B cell (primary cell): ENCODE measurements around the gene TOP1. TPM values are rescaled to one million over a fixed set of nuclear protein-coding genes. Genes with fewer than 3 reads are reported as not detected.

Source experiments
- ATAC-seq: fragments of 200-7000 bp; cut with Tn5 transposase; one replicate; pipeline ENCODE4 v1.10.0; 2021; ENCODE audit warnings: low read depth, mild to moderate bottlenecking, moderate number of reproducible peaks, moderate library complexity
- CTCF ChIA-PET: fragments of 350-600 bp; sonication (Branson Sonifier 250); formaldehyde crosslinking; loops from one replicate; lab custom pipeline; 2021; ENCODE audit warnings: antibody characterized with exemption, inconsistent platforms; lab: Charles Lee
- POLR2A ChIA-PET: fragments of 350-600 bp; sonication (Branson Sonifier 250); formaldehyde crosslinking; loops from one replicate; lab custom pipeline; 2021; ENCODE audit warnings: antibody characterized with exemption; lab: Charles Lee
- DNase-seq: peaks from one replicate; pipeline ENCODE4 v3.0.0; 2013
- H2AFZ ChIP-seq: 2 replicates; pipeline ENCODE4 v1.6.1; 2012; ENCODE audit warnings: mild to moderate bottlenecking, low read depth, low read length; ENCODE audit not compliant: insufficient read depth, poor library complexity, severe bottlenecking
- H3K27ac ChIP-seq, 2 donors: 1 replicate in 1 of 2; 2 replicates in 1 of 2; pipeline ENCODE4 v1.5.1; 2012 to 2013; ENCODE audit warnings: low read length in 2 of 2, mild to moderate bottlenecking in 2 of 2, moderate library complexity in 1 of 2
- H3K27me3 ChIP-seq, 4 experiments: fragments of 200-600 bp in 1 of 4; sonication (generic) in 1 of 4; replicated peaks in 1 of 4; 1 replicate in 2 of 4; 2 replicates in 2 of 4; pipeline versions ENCODE4 v1.6.1 to v1.7.0; 2013 to 2016; ENCODE audit warnings: low read length in 3 of 4, mild to moderate bottlenecking in 2 of 4, mixed read lengths in 1 of 4, moderate library complexity in 1 of 4; ENCODE audit not compliant: insufficient read depth in 4 of 4, control insufficient read depth in 3 of 4; ENCODE audit errors: control extremely low read depth in 1 of 4
- H3K36me3 ChIP-seq, 2 experiments: replicated peaks in 1 of 2; 1 replicate in 1 of 2; 2 replicates in 1 of 2; pipeline versions ENCODE4 v1.6.1 to v1.7.1; 2013; ENCODE audit warnings: low read length in 1 of 2; ENCODE audit not compliant: insufficient read depth in 2 of 2, control insufficient read depth in 1 of 2; ENCODE audit errors: control extremely low read depth in 1 of 2, extremely low read depth in 1 of 2
- H3K4me1 ChIP-seq, 2 donors: fragments of 200-600 bp in 1 of 2; sonication (generic) in 1 of 2; 1 replicate in 1 of 2; 2 replicates in 1 of 2; pipeline versions ENCODE4 v1.5.1 to v1.6.1; 2013 to 2017; ENCODE audit warnings: low read length in 2 of 2; ENCODE audit not compliant: control insufficient read depth in 2 of 2, insufficient read depth in 2 of 2
- H3K4me2 ChIP-seq: replicated peaks from 2 replicates; pipeline ENCODE3; 2012; ENCODE audit warnings: mild to moderate bottlenecking, low read depth, low read length; ENCODE audit not compliant: poor library complexity, severe bottlenecking
- H3K4me3 ChIP-seq, 5 experiments: fragments of 200-600 bp in 1 of 5; sonication (generic) in 1 of 5; 1 replicate in 3 of 5; 2 replicates in 2 of 5; pipeline versions ENCODE4 v1.5.1 to v1.7.0; 2011 to 2016; ENCODE audit warnings: low read length in 4 of 5, mild to moderate bottlenecking in 4 of 5, low read depth in 2 of 5, control low read depth in 1 of 5, moderate library complexity in 1 of 5; ENCODE audit not compliant: insufficient read depth in 1 of 5; ENCODE audit errors: control extremely low read depth in 1 of 5, extremely low read depth in 1 of 5
- H3K79me2 ChIP-seq: fragments of 200-600 bp; sonication (generic); one replicate; pipeline ENCODE4 v1.6.0; 2016; ENCODE audit warnings: low read length; ENCODE audit not compliant: control insufficient read depth, insufficient read depth
- H3K9ac ChIP-seq: fragments of 200-600 bp; sonication (generic); 2 replicates; pipeline ENCODE4 v1.6.1; 2017; ENCODE audit warnings: mild to moderate bottlenecking, low read length, moderate library complexity
- H3K9me3 ChIP-seq, 3 donors: one replicate each; pipeline versions ENCODE4 v1.6.1 to v1.7.1; 2013; ENCODE audit warnings: low read length in 2 of 3; ENCODE audit not compliant: control insufficient read depth in 2 of 3, insufficient read depth in 1 of 3; ENCODE audit errors: control extremely low read depth in 1 of 3
- H4K20me1 ChIP-seq: 2 replicates; pipeline ENCODE4 v1.6.0; 2012; ENCODE audit warnings: mild to moderate bottlenecking, low read length; ENCODE audit not compliant: insufficient read depth, control insufficient read depth, poor library complexity, severe bottlenecking
- H3K27ac Mint-ChIP-seq: one replicate; pipeline ENCODE4 v1.8.0; 2021; ENCODE audit warnings: mixed read lengths
- H3K27me3 Mint-ChIP-seq: one replicate; pipeline ENCODE4 v1.8.0; 2021; ENCODE audit warnings: mixed read lengths
- H3K4me1 Mint-ChIP-seq: one replicate; pipeline ENCODE4 v1.8.0; 2021; ENCODE audit warnings: mixed read lengths
- H3K4me3 Mint-ChIP-seq: one replicate; pipeline ENCODE4 v1.8.0; 2021; ENCODE audit warnings: mixed read lengths
- H3K9me3 Mint-ChIP-seq: one replicate; pipeline ENCODE4 v1.8.0; 2022; ENCODE audit warnings: mixed read lengths; ENCODE audit not compliant: insufficient read depth
- CTCF ChIP-seq: fragments of 200-600 bp; IDR thresholded peaks from one replicate; pipeline ENCODE4 v1.8.0; 2022; ENCODE audit warnings: antibody characterized with exemption, mild to moderate bottlenecking
- EZH2 ChIP-seq: IDR thresholded peaks from 2 replicates; pipeline ENCODE4 v1.6.1; 2012; ENCODE audit warnings: borderline replicate concordance, low read depth, mild to moderate bottlenecking, moderate library complexity, low read length; ENCODE audit not compliant: insufficient read depth, poor library complexity, severe bottlenecking
- WGBS: methylation state at CpG from one replicate; pipeline ENCODE4 v1.1.5; 2013; ENCODE audit warnings: missing lambda C conversion rate; ENCODE audit not compliant: insufficient coverage; 5-methylcytosine and 5-hydroxymethylcytosine counted together
- intact Hi-C: fragments of 100-400 bp; cut with micrococcal nuclease; formaldehyde crosslinking; loops from one replicate; pipeline ENCODE4 v1.10.0; 2022
- polyA plus RNA-seq: library from polyadenylated mRNA; depleted of rRNA; stranded (reverse); fragments of >200 nt; gene quantifications from 2 replicates; pipeline ENCODE4 v1.2.3, GENCODE V29; 2012
- total RNA-seq, 2 donors: library from RNA; stranded (reverse); fragments of 120-200 nt in 1 of 2; gene quantifications; 1 replicate in 1 of 2; 2 replicates in 1 of 2; pipeline versions ENCODE4 v1.2.3 to v1.2.4, GENCODE V29; 2013 to 2022

The TOP1 gene
- total and polyA plus RNA-seq, 2 donors (not counting 1 experiment from before 2014, with no cell fraction given) = 5.4 to 44.9 TPM

GRCh38 chr20:41006126-41006935 lies 22.3 kb upstream of the TOP1 start:
- Histone ChIP-seq H3K27ac (no peak overlapping the region), H3K27me3 (no peaks in the 10 kb centered on the region), H3K79me2 (no peaks in the 10 kb centered on the region), H4K20me1 (no peaks in the 10 kb centered on the region), H3K4me3 (no peak overlapping the region), H2AFZ (no peak overlapping the region), H3K4me1 (peaks cover 27 to 36% of the 10 kb centered on the region in 2 donors), H3K4me2 (no peak overlapping the region), H3K9ac (no peak overlapping the region), H3K9me3 (peaks cover 0 to 14% (median 8%) of the 10 kb centered on the region in 3 donors), H3K36me3 (no peaks in the 10 kb centered on the region)
- ChIA-PET CTCF (interaction anchor here (1.1 to 5.5 kb wide), 3 partner anchors 10 to 37 kb away, joined by 3 to 36 read pairs (median 3); no protein-coding TSS in a partner anchor), POLR2A (interaction anchor here (0.6 to 0.7 kb wide), 2 partner anchors 13 to 18 kb away, joined by 4 to 7 read pairs; no protein-coding TSS in a partner anchor)
- no peak for ATAC-seq
- TF ChIP-seq CTCF (no peak), EZH2 (no peak)
- H3K4me3 Mint-ChIP-seq = no peak overlapping the region
- H3K4me1 Mint-ChIP-seq = peaks cover 34% of the 10 kb centered on the region
- H3K9me3 Mint-ChIP-seq = peaks cover 2% of the 10 kb centered on the region
- H3K27ac Mint-ChIP-seq = no peak overlapping the region
- WGBS = 97% methylated on average over 12 of the region's 13 CpGs
- H3K27me3 Mint-ChIP-seq = no peaks in the 10 kb centered on the region
- DNase-seq = no peak
- intact Hi-C loops = no loop called here

GRCh38 chr20:41006936-41007474 lies 21.6 kb upstream of the TOP1 start:
- ChIA-PET POLR2A (interaction anchor here (0.7 kb wide), 1 partner anchor 13 kb away, joined by 4 read pairs; no protein-coding TSS in a partner anchor), CTCF (interaction anchor here (5.5 kb wide), 1 partner anchor 16 kb away, joined by 36 read pairs; no protein-coding TSS in a partner anchor)
- Histone ChIP-seq H3K27me3 (no peaks in the 10 kb centered on the region), H3K4me3 (no peak overlapping the region), H3K27ac (no peak overlapping the region), H3K9me3 (peaks cover 0 to 14% (median 8%) of the 10 kb centered on the region in 3 donors), H2AFZ (no peak overlapping the region), H3K4me1 (peaks cover 34 to 43% of the 10 kb centered on the region in 2 donors), H3K9ac (no peak overlapping the region), H4K20me1 (no peaks in the 10 kb centered on the region), H3K79me2 (no peaks in the 10 kb centered on the region), H3K36me3 (no peaks in the 10 kb centered on the region), H3K4me2 (no peak overlapping the region)
- TF ChIP-seq CTCF (no peak), EZH2 (no peak)
- Mint-ChIP-seq H3K27me3 (no peaks in the 10 kb centered on the region), H3K4me1 (peaks cover 41% of the 10 kb centered on the region), H3K27ac (no peak overlapping the region), H3K4me3 (no peak overlapping the region), H3K9me3 (peaks cover 2% of the 10 kb centered on the region)
- no peak for DNase-seq
- intact Hi-C loops = no loop called here
- WGBS = 100% methylated on average over 2 of the region's 2 CpGs
- no peak for ATAC-seq
